Iris pigment epithelial cell (primary cell): Measurements from ENCODE around the gene SLC4A1AP.
A peak's percentile ranks its signal among the peaks of the same experiment; 100 is the strongest.
"Not testable (repeated sequence)": the region's sequence is repeated elsewhere in the genome, so short reads cannot be mapped to it uniquely, and the experiment has no call there.

ENCODE experiments used
- DNase-seq: peaks from one replicate; pipeline ENCODE4 v3.0.0-alpha.2; 2011; ENCODE audit warnings: low read depth

SLC4A1AP gene

GRCh38 chr2:27652790-27653189 is 10.9 kb upstream of the SLC4A1AP start:
- DNase-seq: no peak

- DNase-seq: peak; percentile 64
Observed at GRCh38 chr2:27653397-27653796, 10.3 kb upstream of the SLC4A1AP start.

GRCh38 chr2:27655155-27655951 is 8.3 kb upstream of the SLC4A1AP start:
- peak; percentile 97 for DNase-seq

GRCh38 chr2:27661371-27661770 is 2.3 kb upstream of the SLC4A1AP start:
- no peak for DNase-seq

GRCh38 chr2:27664154-27664574 is 475 bp downstream of the SLC4A1AP start:
- no peak for DNase-seq

- DNase-seq: no peak
Observed at GRCh38 chr2:27664622-27665363, 1.1 kb downstream of the SLC4A1AP start.

GRCh38 chr2:27667446-27667845 is 3.8 kb downstream of the SLC4A1AP start:
- DNase-seq: no peak

- DNase-seq: no peak
Observed at GRCh38 chr2:27671235-27671634, 7.5 kb downstream of the SLC4A1AP start.

- no peak for DNase-seq
Observed at GRCh38 chr2:27672723-27673486, 9.2 kb downstream of the SLC4A1AP start.

- DNase-seq: no peak
Observed at GRCh38 chr2:27680571-27680970, 16.9 kb downstream of the SLC4A1AP start.

- peak; percentile 67 for DNase-seq
Observed at GRCh38 chr2:27681841-27682240, 18.2 kb downstream of the SLC4A1AP start.

GRCh38 chr2:27682334-27682771 is 18.7 kb downstream of the SLC4A1AP start:
- DNase-seq: peak; percentile 91

- DNase-seq: peak; percentile 88
Observed at GRCh38 chr2:27683390-27684071, 19.8 kb downstream of the SLC4A1AP start.

- not testable (repeated sequence) for DNase-seq
Observed at GRCh38 chr2:27685006-27685405, 21.3 kb downstream of the SLC4A1AP start.

- DNase-seq: no peak
Observed at GRCh38 chr2:27685577-27685976, 21.9 kb downstream of the SLC4A1AP start.

GRCh38 chr2:27687232-27687631 is 23.5 kb downstream of the SLC4A1AP start:
- no peak for DNase-seq

- DNase-seq: no peak
Observed at GRCh38 chr2:27689424-27689823, 25.7 kb downstream of the SLC4A1AP start.

- DNase-seq: no peak
Observed at GRCh38 chr2:27690052-27690451, 26.4 kb downstream of the SLC4A1AP start.

GRCh38 chr2:27697660-27698059 is 34.0 kb downstream of the SLC4A1AP start:
- no peak for DNase-seq

- DNase-seq: no peak
Observed at GRCh38 chr2:27701676-27702075, 38.0 kb downstream of the SLC4A1AP start.

GRCh38 chr2:27702302-27702701 is 38.6 kb downstream of the SLC4A1AP start:
- DNase-seq: no peak
